ENCODE data around the gene CACNA1B. TPM values are rescaled to one million over a fixed set of nuclear protein-coding genes. Genes with fewer than 3 reads are reported as not detected.

Gene CACNA1B
- total and polyA plus RNA-seq, 9 donors, result 0.01 to 3.8 (median 0.16) TPM; not detected in 1

- Histone ChIP-seq H3K9me3 (no peaks in the 10 kb centered on the region), H3K4me1 (ENCODE audit: insufficient read depth) (no peaks in the 10 kb centered on the region), H3K36me3 (no peaks in the 10 kb centered on the region), H3K27ac (no peak overlapping the region), H3K27me3 (no peaks in the 10 kb centered on the region), H3K4me3 (no peak overlapping the region)
- no peak for DNase-seq
- WGBS, 3 donors, result 65 to 72% (median 67%) methylated on average over 6 of the region's 6 CpGs
- TF ChIP-seq EP300 (IDR thresholded peaks at IDR 0.05), result no peak
- TF ChIP-seq, protein P1, sequence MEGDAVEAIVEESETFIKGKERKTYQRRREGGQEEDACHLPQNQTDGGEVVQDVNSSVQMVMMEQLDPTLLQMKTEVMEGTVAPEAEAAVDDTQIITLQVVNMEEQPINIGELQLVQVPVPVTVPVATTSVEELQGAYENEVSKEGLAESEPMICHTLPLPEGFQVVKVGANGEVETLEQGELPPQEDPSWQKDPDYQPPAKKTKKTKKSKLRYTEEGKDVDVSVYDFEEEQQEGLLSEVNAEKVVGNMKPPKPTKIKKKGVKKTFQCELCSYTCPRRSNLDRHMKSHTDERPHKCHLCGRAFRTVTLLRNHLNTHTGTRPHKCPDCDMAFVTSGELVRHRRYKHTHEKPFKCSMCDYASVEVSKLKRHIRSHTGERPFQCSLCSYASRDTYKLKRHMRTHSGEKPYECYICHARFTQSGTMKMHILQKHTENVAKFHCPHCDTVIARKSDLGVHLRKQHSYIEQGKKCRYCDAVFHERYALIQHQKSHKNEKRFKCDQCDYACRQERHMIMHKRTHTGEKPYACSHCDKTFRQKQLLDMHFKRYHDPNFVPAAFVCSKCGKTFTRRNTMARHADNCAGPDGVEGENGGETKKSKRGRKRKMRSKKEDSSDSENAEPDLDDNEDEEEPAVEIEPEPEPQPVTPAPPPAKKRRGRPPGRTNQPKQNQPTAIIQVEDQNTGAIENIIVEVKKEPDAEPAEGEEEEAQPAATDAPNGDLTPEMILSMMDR (IDR thresholded peaks at IDR 0.05), result no peak
- TF ChIP-seq POLR2A (IDR thresholded peaks at IDR 0.05), result no peak
- intact Hi-C loops (cut with DNase I), result no loop called here
Observed at GRCh38 chr9:138103111-138103848, 225.7 kb downstream of the CACNA1B start.

DNA sequence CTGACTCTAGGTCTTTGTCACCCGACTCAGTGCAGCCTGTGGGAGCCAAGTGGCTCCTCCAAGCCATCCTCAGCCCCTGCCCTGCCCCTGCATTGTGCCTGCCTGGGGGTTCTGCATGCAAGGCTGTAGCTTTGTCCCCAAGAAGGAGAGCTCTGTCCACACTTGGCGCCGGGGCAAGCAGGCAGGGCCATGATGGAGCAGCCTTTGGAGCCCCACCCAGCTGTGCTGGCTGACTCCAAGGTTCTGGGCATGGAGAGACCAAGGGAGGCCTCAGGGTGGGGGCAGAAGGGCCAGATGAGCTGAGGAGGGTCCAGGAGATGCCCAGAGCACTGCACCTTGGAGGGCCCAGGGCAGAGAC is 226.2 kb downstream of the CACNA1B start:
- intact Hi-C loops (cut with DNase I), result no loop called here
- TF ChIP-seq, protein P1 (IDR thresholded peaks at IDR 0.05), result no peak
- TF ChIP-seq EP300 (IDR thresholded peaks at IDR 0.05) (no peak), POLR2A (IDR thresholded peaks at IDR 0.05) (no peak)
- H3K27ac ChIP-seq, result no peak overlapping the region
- H3K36me3 ChIP-seq, result no peaks in the 10 kb centered on the region
- 53 to 63% methylated on average over 3 of the region's 3 CpGs; no CpG with 5 or more reads in 1 of the 3 donors for WGBS, 3 donors
- H3K4me3 ChIP-seq, result no peak overlapping the region
- H3K4me1 ChIP-seq (ENCODE audit: insufficient read depth), result no peaks in the 10 kb centered on the region
- peak in 1 of 5 donors; percentile 5 for DNase-seq
- H3K9me3 ChIP-seq, result no peaks in the 10 kb centered on the region
- H3K27me3 ChIP-seq, result no peaks in the 10 kb centered on the region

DNA sequence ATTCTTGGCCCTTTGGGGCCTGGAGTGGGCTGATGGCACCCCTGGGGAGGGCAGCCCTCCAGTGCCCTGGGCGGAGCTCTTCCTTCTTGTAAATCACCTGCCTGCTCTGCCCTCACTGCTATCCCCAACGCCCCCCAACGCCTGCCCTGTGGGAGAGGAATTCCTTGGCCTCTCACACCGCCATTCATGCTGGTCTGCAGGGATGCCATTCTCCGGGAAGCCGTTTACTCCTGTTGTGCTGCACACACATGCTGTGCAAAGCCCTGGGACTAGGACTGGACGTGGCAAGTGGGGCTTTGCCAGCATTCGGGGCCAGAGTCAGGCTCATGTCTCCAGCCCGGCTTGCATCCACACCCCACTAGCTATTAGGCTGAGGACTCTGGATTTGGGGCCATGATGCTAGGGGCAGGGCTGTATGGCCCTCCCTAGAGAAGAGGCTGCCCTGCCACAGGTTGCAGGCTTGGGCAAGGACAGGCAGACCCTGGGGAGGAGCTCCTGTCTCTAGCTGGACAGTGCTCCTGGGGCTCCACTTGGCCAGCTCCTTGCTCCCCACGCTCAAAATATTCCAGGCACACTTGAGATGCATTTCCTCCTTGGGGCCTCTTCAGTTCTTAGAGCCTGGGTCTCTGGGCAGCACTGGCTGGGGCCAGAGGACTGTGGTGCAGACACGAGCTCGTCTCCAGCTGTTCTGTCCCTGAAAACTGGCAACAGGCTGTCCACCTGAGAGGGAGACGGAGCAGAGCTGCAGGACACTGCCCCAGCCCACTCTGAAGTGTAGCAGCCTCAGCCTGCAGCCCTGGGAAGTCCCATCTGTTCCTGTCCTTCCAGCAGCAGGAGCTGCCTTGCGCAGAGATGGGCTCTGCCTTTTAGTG is 226.9 kb downstream of the CACNA1B start:
- Histone ChIP-seq H3K4me1 (ENCODE audit: insufficient read depth) (no peaks in the 10 kb centered on the region), H3K36me3 (no peaks in the 10 kb centered on the region), H3K27ac (no peak overlapping the region), H3K4me3 (no peak overlapping the region), H3K27me3 (no peaks in the 10 kb centered on the region), H3K9me3 (no peaks in the 10 kb centered on the region)
- WGBS, 3 donors, result 54 to 58% (median 57%) methylated on average over 14 of the region's 14 CpGs
- intact Hi-C loops (cut with DNase I), result no loop called here
- no peak for TF ChIP-seq EP300 (IDR thresholded peaks at IDR 0.05)
- no peak for TF ChIP-seq POLR2A (IDR thresholded peaks at IDR 0.05)
- peak in 1 of 5 donors; percentile 5 for DNase-seq

GRCh38 chr9:138105123-138105415 is 227.5 kb downstream of the CACNA1B start:
- H3K4me3 ChIP-seq, result no peak overlapping the region
- no peaks in the 10 kb centered on the region for H3K4me1 ChIP-seq (ENCODE audit: insufficient read depth)
- H3K27ac ChIP-seq, result no peak overlapping the region
- TF ChIP-seq POLR2A (IDR thresholded peaks at IDR 0.05) (no peak), EP300 (IDR thresholded peaks at IDR 0.05) (no peak)
- TF ChIP-seq, protein P1 (IDR thresholded peaks at IDR 0.05), result no peak
- no peaks in the 10 kb centered on the region for H3K36me3 ChIP-seq
- no peaks in the 10 kb centered on the region for H3K27me3 ChIP-seq
- no peaks in the 10 kb centered on the region for H3K9me3 ChIP-seq
- intact Hi-C loops (cut with DNase I), result no loop called here
- no peak for DNase-seq
- WGBS, 3 donors, result 38 to 55% (median 46%) methylated on average over 2 of the region's 2 CpGs
